22Rv1 (cell line): ENCODE results near the gene IGSF9B.

Experiments used
- ZFX ChIP-seq: fragments of 450-650 bp; IDR thresholded peaks from 2 replicates; pipeline ENCODE4 v1.6.1; 2017; ENCODE audit warnings: antibody characterized with exemption, borderline replicate concordance
- TF ChIP-seq, protein P1 (sequence below): fragments of 450-650 bp; IDR thresholded peaks from 2 replicates; pipeline ENCODE4 v1.5.1; 2017; ENCODE audit warnings: mild to moderate bottlenecking

GRCh38 chr11:133930053-133930766 is 26.6 kb downstream of the IGSF9B start:
- TF ChIP-seq, protein P1, sequence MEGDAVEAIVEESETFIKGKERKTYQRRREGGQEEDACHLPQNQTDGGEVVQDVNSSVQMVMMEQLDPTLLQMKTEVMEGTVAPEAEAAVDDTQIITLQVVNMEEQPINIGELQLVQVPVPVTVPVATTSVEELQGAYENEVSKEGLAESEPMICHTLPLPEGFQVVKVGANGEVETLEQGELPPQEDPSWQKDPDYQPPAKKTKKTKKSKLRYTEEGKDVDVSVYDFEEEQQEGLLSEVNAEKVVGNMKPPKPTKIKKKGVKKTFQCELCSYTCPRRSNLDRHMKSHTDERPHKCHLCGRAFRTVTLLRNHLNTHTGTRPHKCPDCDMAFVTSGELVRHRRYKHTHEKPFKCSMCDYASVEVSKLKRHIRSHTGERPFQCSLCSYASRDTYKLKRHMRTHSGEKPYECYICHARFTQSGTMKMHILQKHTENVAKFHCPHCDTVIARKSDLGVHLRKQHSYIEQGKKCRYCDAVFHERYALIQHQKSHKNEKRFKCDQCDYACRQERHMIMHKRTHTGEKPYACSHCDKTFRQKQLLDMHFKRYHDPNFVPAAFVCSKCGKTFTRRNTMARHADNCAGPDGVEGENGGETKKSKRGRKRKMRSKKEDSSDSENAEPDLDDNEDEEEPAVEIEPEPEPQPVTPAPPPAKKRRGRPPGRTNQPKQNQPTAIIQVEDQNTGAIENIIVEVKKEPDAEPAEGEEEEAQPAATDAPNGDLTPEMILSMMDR = no peak
- no peak for TF ChIP-seq ZFX
